Chondrocyte (in vitro differentiated cells): ENCODE results near the gene KIF5A. TPM values are rescaled to one million over a fixed set of nuclear protein-coding genes. Genes with fewer than 3 reads are reported as not detected.
A peak's percentile ranks its signal among the peaks of the same experiment; 100 is the strongest.

Source experiments
- DNase-seq: peaks from one replicate; pipeline ENCODE4 v3.0.0; 2021; ENCODE audit warnings: mixed read lengths, low spot score
- H3K27ac Mint-ChIP-seq: one replicate; pipeline ENCODE4 v1.8.0; 2021; ENCODE audit warnings: mild to moderate bottlenecking, moderate library complexity, mixed read lengths; ENCODE audit not compliant: unreplicated experiment
- H3K27me3 Mint-ChIP-seq: 2 replicates; pipeline ENCODE4 v1.8.0; 2021; ENCODE audit warnings: low read depth, mixed read lengths
- H3K36me3 Mint-ChIP-seq: 2 replicates; pipeline ENCODE4 v1.8.0; 2021; ENCODE audit warnings: low read depth, mixed read lengths
- H3K4me1 Mint-ChIP-seq: 2 replicates; pipeline ENCODE4 v1.8.0; 2021; ENCODE audit warnings: low read depth, mild to moderate bottlenecking, mixed read lengths
- H3K4me3 Mint-ChIP-seq: one replicate; pipeline ENCODE4 v1.8.0; 2021; ENCODE audit warnings: mild to moderate bottlenecking, moderate library complexity, mixed read lengths; ENCODE audit not compliant: unreplicated experiment
- H3K9me3 Mint-ChIP-seq: 2 replicates; pipeline ENCODE4 v1.8.0; 2021; ENCODE audit warnings: low read depth, mixed read lengths
- total RNA-seq: library from RNA; stranded (reverse); gene quantifications from 3 replicates; pipeline ENCODE4 v1.2.1, GENCODE V29; 2021
- TF ChIP-seq, protein P1 (sequence below): fragments of 200-600 bp; sonication (generic); IDR thresholded peaks from 2 replicates; pipeline ENCODE4 v1.5.0; 2021; ENCODE audit warnings: antibody characterized with exemption, mild to moderate bottlenecking, moderate library complexity

KIF5A gene
- total RNA-seq, 1 donor from 2014 or later = 3.5 TPM

DNA sequence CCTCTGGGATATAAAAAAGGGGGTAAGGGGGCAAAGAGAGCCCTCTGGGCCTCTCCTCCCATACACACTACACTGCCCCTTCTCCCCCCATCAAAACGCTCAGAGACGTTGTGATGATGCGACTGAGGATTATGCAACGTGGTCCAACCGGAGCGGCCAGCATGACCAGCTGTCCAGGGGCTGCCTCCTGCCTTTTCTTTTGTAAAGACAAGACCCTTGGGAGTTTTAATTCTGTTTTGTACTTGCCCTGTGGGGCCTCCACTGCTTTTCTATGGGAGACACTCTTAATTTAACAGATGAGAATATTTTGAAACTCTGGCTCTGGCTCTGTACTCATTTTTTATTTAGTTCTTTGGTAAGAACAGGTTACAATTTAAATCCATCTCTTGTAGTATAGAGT is 20.0 kb upstream of the KIF5A start:
- peaks cover 35% of the 10 kb centered on the region for H3K36me3 Mint-ChIP-seq
- DNase-seq = no peak
- H3K27ac Mint-ChIP-seq = peak overlapping the region; percentile 11

DNA sequence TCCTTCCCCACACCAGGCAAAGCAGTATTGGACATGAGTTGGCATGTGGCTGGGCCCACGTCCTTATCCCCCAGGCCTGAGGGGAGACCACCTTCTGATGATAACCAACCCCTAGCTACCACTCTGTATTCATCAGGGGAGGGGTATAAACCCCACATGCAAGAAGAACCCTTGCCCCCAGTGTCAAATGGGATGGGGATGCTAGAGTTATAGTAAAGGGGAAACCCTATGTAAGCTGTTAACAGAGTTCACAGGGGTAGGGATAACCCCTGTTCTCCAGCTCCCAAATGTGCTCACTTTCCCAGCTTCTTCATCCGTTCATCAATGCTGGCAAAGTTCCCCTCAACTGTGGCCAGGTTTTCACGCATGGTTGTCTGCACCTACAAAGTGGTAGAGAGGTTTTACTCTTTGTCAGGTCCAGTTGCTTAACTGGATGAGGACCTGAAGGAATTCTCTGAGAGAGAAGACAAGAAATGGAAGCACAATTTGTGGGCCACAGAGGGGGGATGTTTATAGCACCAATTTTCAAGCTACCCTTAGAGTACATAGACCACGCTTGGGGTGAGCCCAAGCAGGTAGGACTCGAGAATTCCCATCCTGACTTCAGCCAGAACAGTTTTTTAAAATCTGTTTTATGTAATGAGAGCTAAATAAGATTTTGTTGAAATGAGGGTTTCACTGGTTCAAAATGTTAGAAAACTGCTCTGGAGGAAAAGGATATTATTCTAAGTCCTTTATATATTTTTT is 19.3 kb upstream of the KIF5A start:
- H3K4me3 Mint-ChIP-seq = no peak overlapping the region
- DNase-seq = no peak
- H3K36me3 Mint-ChIP-seq = peaks cover 40% of the 10 kb centered on the region
- H3K4me1 Mint-ChIP-seq = peaks cover 13% of the 10 kb centered on the region
- no peaks in the 10 kb centered on the region for H3K9me3 Mint-ChIP-seq
- TF ChIP-seq, protein P1, sequence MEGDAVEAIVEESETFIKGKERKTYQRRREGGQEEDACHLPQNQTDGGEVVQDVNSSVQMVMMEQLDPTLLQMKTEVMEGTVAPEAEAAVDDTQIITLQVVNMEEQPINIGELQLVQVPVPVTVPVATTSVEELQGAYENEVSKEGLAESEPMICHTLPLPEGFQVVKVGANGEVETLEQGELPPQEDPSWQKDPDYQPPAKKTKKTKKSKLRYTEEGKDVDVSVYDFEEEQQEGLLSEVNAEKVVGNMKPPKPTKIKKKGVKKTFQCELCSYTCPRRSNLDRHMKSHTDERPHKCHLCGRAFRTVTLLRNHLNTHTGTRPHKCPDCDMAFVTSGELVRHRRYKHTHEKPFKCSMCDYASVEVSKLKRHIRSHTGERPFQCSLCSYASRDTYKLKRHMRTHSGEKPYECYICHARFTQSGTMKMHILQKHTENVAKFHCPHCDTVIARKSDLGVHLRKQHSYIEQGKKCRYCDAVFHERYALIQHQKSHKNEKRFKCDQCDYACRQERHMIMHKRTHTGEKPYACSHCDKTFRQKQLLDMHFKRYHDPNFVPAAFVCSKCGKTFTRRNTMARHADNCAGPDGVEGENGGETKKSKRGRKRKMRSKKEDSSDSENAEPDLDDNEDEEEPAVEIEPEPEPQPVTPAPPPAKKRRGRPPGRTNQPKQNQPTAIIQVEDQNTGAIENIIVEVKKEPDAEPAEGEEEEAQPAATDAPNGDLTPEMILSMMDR = no peak
- peak overlapping the region; percentile 11 for H3K27ac Mint-ChIP-seq
- H3K27me3 Mint-ChIP-seq = no peaks in the 10 kb centered on the region

More for the DNA sequence above, 20.0 kb upstream of the KIF5A start:
- Mint-ChIP-seq H3K27me3 (no peaks in the 10 kb centered on the region), H3K4me1 (peaks cover 12% of the 10 kb centered on the region), H3K4me3 (no peak overlapping the region), H3K9me3 (no peaks in the 10 kb centered on the region)
- TF ChIP-seq, protein P1 = no peak

DNA sequence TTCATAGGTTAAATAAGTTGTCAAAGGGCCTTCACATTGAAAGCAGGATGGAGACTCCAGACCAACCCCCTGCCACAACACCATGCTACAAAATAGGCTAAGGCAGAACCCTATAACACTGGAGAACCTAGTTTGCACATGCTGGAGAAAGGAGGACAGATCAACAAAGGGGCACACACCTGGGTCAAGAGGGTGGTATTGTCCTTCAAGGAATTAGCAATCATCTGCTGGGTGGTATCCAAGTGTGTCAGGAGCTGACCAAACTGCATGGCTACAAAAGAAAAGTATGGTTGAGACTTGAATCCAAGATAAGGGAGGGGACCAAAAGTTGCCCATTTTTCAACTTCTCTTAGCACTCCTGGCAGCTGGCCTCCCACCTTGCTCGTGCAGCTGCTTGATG is 18.0 kb upstream of the KIF5A start:
- H3K27ac Mint-ChIP-seq = peak overlapping the region; percentile 32
- no peaks in the 10 kb centered on the region for H3K9me3 Mint-ChIP-seq
- H3K4me3 Mint-ChIP-seq = no peak overlapping the region
- peaks cover 44% of the 10 kb centered on the region for H3K36me3 Mint-ChIP-seq
- TF ChIP-seq, protein P1 = no peak
- DNase-seq = no peak
- no peaks in the 10 kb centered on the region for H3K27me3 Mint-ChIP-seq
- H3K4me1 Mint-ChIP-seq = peaks cover 9% of the 10 kb centered on the region

DNA sequence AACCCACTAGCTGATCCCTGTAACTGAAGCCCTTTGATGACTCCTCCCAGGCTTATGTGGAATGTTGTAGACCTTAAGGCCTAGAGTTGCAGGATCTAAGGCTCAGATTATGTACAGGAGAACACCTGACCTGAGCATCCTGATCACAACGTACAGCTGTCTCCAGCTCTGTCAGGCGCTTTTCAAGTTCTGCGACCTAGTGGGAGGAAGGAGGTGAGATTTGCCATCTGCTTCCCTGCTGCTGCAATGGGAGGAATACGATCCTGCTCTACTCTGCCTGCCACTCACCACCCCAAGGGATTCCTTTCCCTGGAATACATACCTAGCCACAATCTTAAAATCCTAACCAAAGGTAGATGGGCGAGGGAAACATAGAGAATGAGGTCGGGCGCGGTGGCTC is 16.7 kb upstream of the KIF5A start:
- H3K4me1 Mint-ChIP-seq = peaks cover 9% of the 10 kb centered on the region
- TF ChIP-seq, protein P1 = no peak
- H3K27ac Mint-ChIP-seq = no peak overlapping the region
- H3K27me3 Mint-ChIP-seq = no peaks in the 10 kb centered on the region
- peaks cover 40% of the 10 kb centered on the region for H3K36me3 Mint-ChIP-seq
- DNase-seq = no peak
- no peak overlapping the region for H3K4me3 Mint-ChIP-seq
- no peaks in the 10 kb centered on the region for H3K9me3 Mint-ChIP-seq

DNA sequence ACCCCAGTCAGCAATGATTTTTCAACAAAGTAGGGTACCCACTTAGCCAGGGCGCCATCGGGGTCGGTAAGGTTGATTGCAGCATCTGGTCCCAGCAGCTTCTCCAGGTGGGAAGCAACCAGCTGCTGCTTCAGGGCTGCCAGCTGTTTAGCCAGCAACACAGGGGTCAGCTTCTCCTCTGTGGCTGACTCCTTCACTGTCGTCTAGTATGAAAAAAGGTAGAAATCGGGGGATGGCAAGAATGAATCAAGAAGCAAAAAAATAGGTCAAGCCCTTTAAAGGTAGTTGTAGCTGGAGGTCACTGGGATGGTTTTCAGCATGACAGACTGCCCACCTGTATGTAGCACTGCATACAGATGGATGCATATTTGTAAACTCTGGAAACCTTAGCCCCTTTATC is 15.6 kb upstream of the KIF5A start:
- Mint-ChIP-seq H3K9me3 (no peaks in the 10 kb centered on the region), H3K36me3 (peaks cover 42% of the 10 kb centered on the region), H3K27ac (no peak overlapping the region), H3K27me3 (no peaks in the 10 kb centered on the region), H3K4me1 (peaks cover 9% of the 10 kb centered on the region), H3K4me3 (no peak overlapping the region)
- no peak for DNase-seq
- TF ChIP-seq, protein P1 = no peak
